WTC11 (cell line): ENCODE measurements around the gene SORCS2. TPM values are rescaled to one million over a fixed set of nuclear protein-coding genes. Genes with fewer than 3 reads are reported as not detected.

Experiments used
- ATAC-seq: fragments of 200-7000 bp; cut with Tn5 transposase; 2 replicates; pipeline ENCODE4 v1.10.0; 2021; ENCODE audit warnings: mild to moderate bottlenecking, moderate library complexity
- CTCF ChIA-PET: fragments of 300-600 bp; sonication (Branson Sonifier 250); formaldehyde crosslinking; loops from one replicate; lab custom pipeline; 2021; ENCODE audit warnings: antibody characterized with exemption; lab: Charles Lee
- POLR2A ChIA-PET: fragments of 350-600 bp; sonication (Branson Sonifier 250); formaldehyde crosslinking; loops from one replicate; lab custom pipeline; 2021; ENCODE audit warnings: antibody characterized with exemption; lab: Charles Lee
- DNase-seq: peaks from one replicate; pipeline ENCODE4 v3.0.0; 2021; ENCODE audit warnings: low spot score
- H3K27ac Mint-ChIP-seq: 2 replicates; pipeline ENCODE4 v1.8.0; 2021; ENCODE audit warnings: mixed read lengths
- H3K27me3 Mint-ChIP-seq: 2 replicates; pipeline ENCODE4 v1.8.0; 2021; ENCODE audit warnings: low read depth, mild to moderate bottlenecking, moderate library complexity, mixed read lengths
- H3K36me3 Mint-ChIP-seq: 2 replicates; pipeline ENCODE4 v1.8.0; 2021; ENCODE audit warnings: mixed read lengths
- H3K4me1 Mint-ChIP-seq: 2 replicates; pipeline ENCODE4 v1.8.0; 2022; ENCODE audit warnings: mixed read lengths
- H3K4me3 Mint-ChIP-seq: 2 replicates; pipeline ENCODE4 v1.8.0; 2021; ENCODE audit warnings: mild to moderate bottlenecking, moderate library complexity, mixed read lengths
- H3K9me3 Mint-ChIP-seq: 2 replicates; pipeline ENCODE4 v1.8.0; 2021; ENCODE audit warnings: mixed read lengths
- CBFB ChIP-seq: sonication (generic); formaldehyde crosslinking; IDR thresholded peaks from 2 replicates; pipeline ENCODE4 v1.8.1; 2022; ENCODE audit warnings: mild to moderate bottlenecking, low read depth, missing genetic modification reagents
- GTF2I ChIP-seq: fragments of 250-450 bp; sonication (Bioruptor Pico); conservative IDR thresholded peaks from 2 replicates; pipeline ENCODE4 v1.4.0; 2021; ENCODE audit warnings: mild to moderate bottlenecking
- MYBL2 ChIP-seq: sonication (generic); formaldehyde crosslinking; IDR thresholded peaks from 2 replicates; pipeline ENCODE4 v1.8.1; 2023; ENCODE audit warnings: mild to moderate bottlenecking, moderate library complexity, missing genetic modification reagents
- NFE2L1 ChIP-seq: sonication (generic); formaldehyde crosslinking; IDR thresholded peaks from 2 replicates; pipeline ENCODE4 v1.8.1; 2023; ENCODE audit warnings: missing genetic modification reagents
- RELA ChIP-seq: sonication (generic); formaldehyde crosslinking; IDR thresholded peaks from 2 replicates; pipeline ENCODE4 v1.8.1; 2022; ENCODE audit warnings: missing genetic modification reagents, mild to moderate bottlenecking, borderline replicate concordance
- ZNF396 ChIP-seq: fragments of 250-450 bp; sonication (Bioruptor Pico); IDR thresholded peaks from 2 replicates; pipeline ENCODE4 v1.8.0; 2021; ENCODE audit warnings: mild to moderate bottlenecking, moderate library complexity, borderline replicate concordance
- ZNF671 ChIP-seq: fragments of 250-450 bp; sonication (Bioruptor Pico); IDR thresholded peaks from 2 replicates; pipeline ENCODE4 v1.8.0; 2021; ENCODE audit warnings: mild to moderate bottlenecking
- total RNA-seq: library from RNA; stranded (reverse); gene quantifications from 3 replicates; pipeline ENCODE4 v1.2.3, GENCODE V29; 2021
- TF ChIP-seq, protein P1 (sequence below): fragments of 250-450 bp; sonication (Bioruptor Pico); IDR thresholded peaks from 2 replicates; pipeline ENCODE4 v1.9.0; 2021; ENCODE audit warnings: mild to moderate bottlenecking, borderline replicate concordance
- TF ChIP-seq, protein P2 (sequence below): fragments of 250-450 bp; sonication (Bioruptor Pico); IDR thresholded peaks from 2 replicates; pipeline ENCODE4 v1.9.0; 2021; ENCODE audit warnings: mild to moderate bottlenecking
- TF ChIP-seq, protein P3 (sequence below): fragments of 250-450 bp; sonication (Bioruptor Pico); IDR thresholded peaks from 2 replicates; pipeline ENCODE4 v2.1.2; 2022; ENCODE audit warnings: mild to moderate bottlenecking, moderate library complexity
- TF ChIP-seq, protein P4 (sequence below): sonication (generic); formaldehyde crosslinking; IDR thresholded peaks from 2 replicates; pipeline ENCODE4 v1.8.1; 2022; ENCODE audit warnings: low read depth, missing genetic modification reagents, borderline replicate concordance
- TF ChIP-seq, protein P5 (sequence below): sonication (generic); formaldehyde crosslinking; IDR thresholded peaks from 2 replicates; pipeline ENCODE4 v1.8.1; 2023; ENCODE audit warnings: mild to moderate bottlenecking, missing genetic modification reagents, borderline replicate concordance
- TF ChIP-seq, protein P6 (sequence below): sonication (generic); formaldehyde crosslinking; IDR thresholded peaks from 2 replicates; pipeline ENCODE4 v1.8.0; 2022; ENCODE audit warnings: missing genetic modification reagents

The SORCS2 gene
- total RNA-seq, 1 experiment from 2014 or later: 6.6 TPM

DNA sequence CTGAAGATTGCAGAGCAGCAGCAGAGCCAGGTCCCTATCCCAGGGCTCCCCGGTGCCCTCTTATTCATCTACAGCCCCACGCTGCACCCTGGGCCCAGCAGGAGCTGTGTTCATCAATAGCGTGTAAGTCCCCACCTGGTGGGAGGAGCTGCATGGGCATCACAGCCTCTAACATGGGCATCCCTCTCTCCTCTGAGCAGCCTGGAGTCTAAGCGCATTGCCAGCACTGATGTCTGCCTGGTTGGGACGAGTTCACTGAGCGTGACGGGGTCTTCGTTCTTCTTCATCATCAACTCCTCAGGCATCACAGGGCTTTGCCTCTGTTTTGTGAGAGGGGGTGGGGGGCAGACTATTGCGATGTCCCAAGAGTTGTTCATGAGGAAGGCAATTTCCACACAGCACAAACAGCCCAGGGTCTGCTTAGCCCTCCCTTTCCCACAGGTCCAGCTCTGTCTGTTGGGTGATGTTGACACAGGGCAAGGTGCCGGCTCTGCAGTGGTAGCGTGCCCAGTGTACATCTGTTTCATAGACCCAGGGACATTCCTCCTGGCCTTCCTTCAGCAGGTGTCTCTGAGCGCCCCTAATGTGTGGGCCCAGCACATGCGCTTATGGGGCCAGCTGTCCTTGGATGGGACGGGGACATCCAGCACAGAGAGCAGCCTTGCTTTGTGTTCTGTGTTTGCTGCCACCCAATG, 85.9 kb downstream of the SORCS2 start:
- DNase-seq (no peak), ATAC-seq (no peak)
- CTCF ChIA-PET: interaction anchor here (1.8 kb wide), 1 partner anchor 57 kb away, joined by 6 read pairs; no protein-coding TSS in a partner anchor
- Mint-ChIP-seq H3K36me3 (no peaks in the 10 kb centered on the region), H3K9me3 (no peaks in the 10 kb centered on the region), H3K27ac (no peak overlapping the region), H3K4me3 (no peak overlapping the region), H3K4me1 (no peaks in the 10 kb centered on the region), H3K27me3 (no peaks in the 10 kb centered on the region; the same call in 1 of the 2 replicates)
- TF ChIP-seq, protein P1, sequence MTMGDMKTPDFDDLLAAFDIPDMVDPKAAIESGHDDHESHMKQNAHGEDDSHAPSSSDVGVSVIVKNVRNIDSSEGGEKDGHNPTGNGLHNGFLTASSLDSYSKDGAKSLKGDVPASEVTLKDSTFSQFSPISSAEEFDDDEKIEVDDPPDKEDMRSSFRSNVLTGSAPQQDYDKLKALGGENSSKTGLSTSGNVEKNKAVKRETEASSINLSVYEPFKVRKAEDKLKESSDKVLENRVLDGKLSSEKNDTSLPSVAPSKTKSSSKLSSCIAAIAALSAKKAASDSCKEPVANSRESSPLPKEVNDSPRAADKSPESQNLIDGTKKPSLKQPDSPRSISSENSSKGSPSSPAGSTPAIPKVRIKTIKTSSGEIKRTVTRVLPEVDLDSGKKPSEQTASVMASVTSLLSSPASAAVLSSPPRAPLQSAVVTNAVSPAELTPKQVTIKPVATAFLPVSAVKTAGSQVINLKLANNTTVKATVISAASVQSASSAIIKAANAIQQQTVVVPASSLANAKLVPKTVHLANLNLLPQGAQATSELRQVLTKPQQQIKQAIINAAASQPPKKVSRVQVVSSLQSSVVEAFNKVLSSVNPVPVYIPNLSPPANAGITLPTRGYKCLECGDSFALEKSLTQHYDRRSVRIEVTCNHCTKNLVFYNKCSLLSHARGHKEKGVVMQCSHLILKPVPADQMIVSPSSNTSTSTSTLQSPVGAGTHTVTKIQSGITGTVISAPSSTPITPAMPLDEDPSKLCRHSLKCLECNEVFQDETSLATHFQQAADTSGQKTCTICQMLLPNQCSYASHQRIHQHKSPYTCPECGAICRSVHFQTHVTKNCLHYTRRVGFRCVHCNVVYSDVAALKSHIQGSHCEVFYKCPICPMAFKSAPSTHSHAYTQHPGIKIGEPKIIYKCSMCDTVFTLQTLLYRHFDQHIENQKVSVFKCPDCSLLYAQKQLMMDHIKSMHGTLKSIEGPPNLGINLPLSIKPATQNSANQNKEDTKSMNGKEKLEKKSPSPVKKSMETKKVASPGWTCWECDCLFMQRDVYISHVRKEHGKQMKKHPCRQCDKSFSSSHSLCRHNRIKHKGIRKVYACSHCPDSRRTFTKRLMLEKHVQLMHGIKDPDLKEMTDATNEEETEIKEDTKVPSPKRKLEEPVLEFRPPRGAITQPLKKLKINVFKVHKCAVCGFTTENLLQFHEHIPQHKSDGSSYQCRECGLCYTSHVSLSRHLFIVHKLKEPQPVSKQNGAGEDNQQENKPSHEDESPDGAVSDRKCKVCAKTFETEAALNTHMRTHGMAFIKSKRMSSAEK: no peak
- no peak for TF ChIP-seq GTF2I
- TF ChIP-seq CBFB (CRISPR knock-in tag): no peak
- TF ChIP-seq, protein P2, sequence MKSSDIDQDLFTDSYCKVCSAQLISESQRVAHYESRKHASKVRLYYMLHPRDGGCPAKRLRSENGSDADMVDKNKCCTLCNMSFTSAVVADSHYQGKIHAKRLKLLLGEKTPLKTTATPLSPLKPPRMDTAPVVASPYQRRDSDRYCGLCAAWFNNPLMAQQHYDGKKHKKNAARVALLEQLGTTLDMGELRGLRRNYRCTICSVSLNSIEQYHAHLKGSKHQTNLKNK (CRISPR knock-in tag): no peak
- TF ChIP-seq MYBL2 (CRISPR knock-in tag): no peak
- TF ChIP-seq RELA (CRISPR knock-in tag): no peak
- TF ChIP-seq, protein P3, sequence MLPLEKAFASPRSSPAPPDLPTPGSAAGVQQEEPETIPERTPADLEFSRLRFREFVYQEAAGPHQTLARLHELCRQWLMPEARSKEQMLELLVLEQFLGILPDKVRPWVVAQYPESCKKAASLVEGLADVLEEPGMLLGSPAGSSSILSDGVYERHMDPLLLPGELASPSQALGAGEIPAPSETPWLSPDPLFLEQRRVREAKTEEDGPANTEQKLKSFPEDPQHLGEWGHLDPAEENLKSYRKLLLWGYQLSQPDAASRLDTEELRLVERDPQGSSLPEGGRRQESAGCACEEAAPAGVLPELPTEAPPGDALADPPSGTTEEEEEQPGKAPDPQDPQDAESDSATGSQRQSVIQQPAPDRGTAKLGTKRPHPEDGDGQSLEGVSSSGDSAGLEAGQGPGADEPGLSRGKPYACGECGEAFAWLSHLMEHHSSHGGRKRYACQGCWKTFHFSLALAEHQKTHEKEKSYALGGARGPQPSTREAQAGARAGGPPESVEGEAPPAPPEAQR (CRISPR knock-in tag): no peak
- no peak for TF ChIP-seq ZNF671 (CRISPR knock-in tag)
- TF ChIP-seq, protein P4, sequence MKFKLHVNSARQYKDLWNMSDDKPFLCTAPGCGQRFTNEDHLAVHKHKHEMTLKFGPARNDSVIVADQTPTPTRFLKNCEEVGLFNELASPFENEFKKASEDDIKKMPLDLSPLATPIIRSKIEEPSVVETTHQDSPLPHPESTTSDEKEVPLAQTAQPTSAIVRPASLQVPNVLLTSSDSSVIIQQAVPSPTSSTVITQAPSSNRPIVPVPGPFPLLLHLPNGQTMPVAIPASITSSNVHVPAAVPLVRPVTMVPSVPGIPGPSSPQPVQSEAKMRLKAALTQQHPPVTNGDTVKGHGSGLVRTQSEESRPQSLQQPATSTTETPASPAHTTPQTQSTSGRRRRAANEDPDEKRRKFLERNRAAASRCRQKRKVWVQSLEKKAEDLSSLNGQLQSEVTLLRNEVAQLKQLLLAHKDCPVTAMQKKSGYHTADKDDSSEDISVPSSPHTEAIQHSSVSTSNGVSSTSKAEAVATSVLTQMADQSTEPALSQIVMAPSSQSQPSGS: no peak
- no peak for TF ChIP-seq NFE2L1
- TF ChIP-seq ZNF396 (CRISPR knock-in tag): no peak
- TF ChIP-seq, protein P5, sequence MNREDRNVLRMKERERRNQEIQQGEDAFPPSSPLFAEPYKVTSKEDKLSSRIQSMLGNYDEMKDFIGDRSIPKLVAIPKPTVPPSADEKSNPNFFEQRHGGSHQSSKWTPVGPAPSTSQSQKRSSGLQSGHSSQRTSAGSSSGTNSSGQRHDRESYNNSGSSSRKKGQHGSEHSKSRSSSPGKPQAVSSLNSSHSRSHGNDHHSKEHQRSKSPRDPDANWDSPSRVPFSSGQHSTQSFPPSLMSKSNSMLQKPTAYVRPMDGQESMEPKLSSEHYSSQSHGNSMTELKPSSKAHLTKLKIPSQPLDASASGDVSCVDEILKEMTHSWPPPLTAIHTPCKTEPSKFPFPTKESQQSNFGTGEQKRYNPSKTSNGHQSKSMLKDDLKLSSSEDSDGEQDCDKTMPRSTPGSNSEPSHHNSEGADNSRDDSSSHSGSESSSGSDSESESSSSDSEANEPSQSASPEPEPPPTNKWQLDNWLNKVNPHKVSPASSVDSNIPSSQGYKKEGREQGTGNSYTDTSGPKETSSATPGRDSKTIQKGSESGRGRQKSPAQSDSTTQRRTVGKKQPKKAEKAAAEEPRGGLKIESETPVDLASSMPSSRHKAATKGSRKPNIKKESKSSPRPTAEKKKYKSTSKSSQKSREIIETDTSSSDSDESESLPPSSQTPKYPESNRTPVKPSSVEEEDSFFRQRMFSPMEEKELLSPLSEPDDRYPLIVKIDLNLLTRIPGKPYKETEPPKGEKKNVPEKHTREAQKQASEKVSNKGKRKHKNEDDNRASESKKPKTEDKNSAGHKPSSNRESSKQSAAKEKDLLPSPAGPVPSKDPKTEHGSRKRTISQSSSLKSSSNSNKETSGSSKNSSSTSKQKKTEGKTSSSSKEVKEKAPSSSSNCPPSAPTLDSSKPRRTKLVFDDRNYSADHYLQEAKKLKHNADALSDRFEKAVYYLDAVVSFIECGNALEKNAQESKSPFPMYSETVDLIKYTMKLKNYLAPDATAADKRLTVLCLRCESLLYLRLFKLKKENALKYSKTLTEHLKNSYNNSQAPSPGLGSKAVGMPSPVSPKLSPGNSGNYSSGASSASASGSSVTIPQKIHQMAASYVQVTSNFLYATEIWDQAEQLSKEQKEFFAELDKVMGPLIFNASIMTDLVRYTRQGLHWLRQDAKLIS (CRISPR knock-in tag): no peak
- TF ChIP-seq, protein P6, sequence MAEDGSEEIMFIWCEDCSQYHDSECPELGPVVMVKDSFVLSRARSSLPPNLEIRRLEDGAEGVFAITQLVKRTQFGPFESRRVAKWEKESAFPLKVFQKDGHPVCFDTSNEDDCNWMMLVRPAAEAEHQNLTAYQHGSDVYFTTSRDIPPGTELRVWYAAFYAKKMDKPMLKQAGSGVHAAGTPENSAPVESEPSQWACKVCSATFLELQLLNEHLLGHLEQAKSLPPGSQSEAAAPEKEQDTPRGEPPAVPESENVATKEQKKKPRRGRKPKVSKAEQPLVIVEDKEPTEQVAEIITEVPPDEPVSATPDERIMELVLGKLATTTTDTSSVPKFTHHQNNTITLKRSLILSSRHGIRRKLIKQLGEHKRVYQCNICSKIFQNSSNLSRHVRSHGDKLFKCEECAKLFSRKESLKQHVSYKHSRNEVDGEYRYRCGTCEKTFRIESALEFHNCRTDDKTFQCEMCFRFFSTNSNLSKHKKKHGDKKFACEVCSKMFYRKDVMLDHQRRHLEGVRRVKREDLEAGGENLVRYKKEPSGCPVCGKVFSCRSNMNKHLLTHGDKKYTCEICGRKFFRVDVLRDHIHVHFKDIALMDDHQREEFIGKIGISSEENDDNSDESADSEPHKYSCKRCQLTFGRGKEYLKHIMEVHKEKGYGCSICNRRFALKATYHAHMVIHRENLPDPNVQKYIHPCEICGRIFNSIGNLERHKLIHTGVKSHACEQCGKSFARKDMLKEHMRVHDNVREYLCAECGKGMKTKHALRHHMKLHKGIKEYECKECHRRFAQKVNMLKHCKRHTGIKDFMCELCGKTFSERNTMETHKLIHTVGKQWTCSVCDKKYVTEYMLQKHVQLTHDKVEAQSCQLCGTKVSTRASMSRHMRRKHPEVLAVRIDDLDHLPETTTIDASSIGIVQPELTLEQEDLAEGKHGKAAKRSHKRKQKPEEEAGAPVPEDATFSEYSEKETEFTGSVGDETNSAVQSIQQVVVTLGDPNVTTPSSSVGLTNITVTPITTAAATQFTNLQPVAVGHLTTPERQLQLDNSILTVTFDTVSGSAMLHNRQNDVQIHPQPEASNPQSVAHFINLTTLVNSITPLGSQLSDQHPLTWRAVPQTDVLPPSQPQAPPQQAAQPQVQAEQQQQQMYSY: no peak
- POLR2A ChIA-PET: no interaction called here
